GM12878 (cell line): ENCODE results near the gene HDDC2. TPM values are rescaled to one million over a fixed set of nuclear protein-coding genes. Genes with fewer than 3 reads are reported as not detected.

ENCODE experiments used
- ATAC-seq: fragments of 200-7000 bp; cut with Tn5 transposase; 3 replicates; pipeline ENCODE4 v1.9.1; 2020; ENCODE audit warnings: mild to moderate bottlenecking, moderate library complexity
- BruUV-seq: library from RNA; stranded (reverse); fragments of 400-500 nt; replicated peaks from 2 replicates; lab custom pipeline; 2021; lab: Mats Ljungman, UMichigan
- CTCF ChIA-PET: fragments of 300-600 bp; sonication (Branson Sonifier 250); formaldehyde crosslinking; extraction: SDS; loops from one replicate; lab custom pipeline; 2021; ENCODE audit warnings: inconsistent platforms; lab: Yijun Ruan, JAX
- POLR2A ChIA-PET: fragments of 350-600 bp; formaldehyde crosslinking; extraction: SDS; loops from one replicate; lab custom pipeline; 2021; ENCODE audit warnings: inconsistent platforms; lab: Charles Lee
- RAD21 ChIA-PET: fragments of 300-600 bp; sonication (Branson Sonifier 250); formaldehyde crosslinking; loops from one replicate; lab custom pipeline; 2023; ENCODE audit warnings: antibody characterized with exemption; ENCODE audit not compliant: unreplicated experiment; lab: Charles Lee
- SMC1A ChIA-PET: fragments of 300-600 bp; sonication (Branson Sonifier 250); formaldehyde crosslinking; loops from one replicate; lab custom pipeline; 2023; ENCODE audit not compliant: unreplicated experiment, uncharacterized antibody; lab: Charles Lee
- DNase-seq: peaks from one replicate; pipeline ENCODE4 v3.0.0-alpha.2; 2011; ENCODE audit warnings: low read depth, low spot score
- FAIRE-seq: peaks from 3 replicates; lab custom pipeline; 2011; peaks lifted over from hg19 to GRCh38; lab: Jason Lieb, UNC
- H2AFZ ChIP-seq: 2 replicates; pipeline ENCODE4 v1.6.0; 2011; ENCODE audit warnings: low read depth, low read length, control low read depth; ENCODE audit not compliant: control insufficient read depth
- H3K27ac ChIP-seq: 2 replicates; pipeline ENCODE4 v1.5.1; 2011; ENCODE audit warnings: control low read depth; ENCODE audit not compliant: control insufficient read depth, insufficient read depth
- H3K27me3 ChIP-seq, 2 experiments: replicated peaks in 1 of 2; 2 replicates each; pipeline versions ENCODE4 v1.6.0 to v1.6.1; 2011; ENCODE audit warnings: low read length in 1 of 2; ENCODE audit not compliant: control insufficient read depth in 2 of 2, insufficient read depth in 2 of 2
- H3K36me3 ChIP-seq, 2 experiments: 2 replicates each; pipeline ENCODE4 v1.5.1; 2011; ENCODE audit warnings: low read length in 1 of 2; ENCODE audit not compliant: control insufficient read depth in 2 of 2, insufficient read depth in 2 of 2
- H3K4me1 ChIP-seq: 2 replicates; pipeline ENCODE4 v1.6.1; 2011; ENCODE audit warnings: mild to moderate bottlenecking, low read length, moderate library complexity, mixed read lengths; ENCODE audit not compliant: control insufficient read depth, insufficient read depth
- H3K4me2 ChIP-seq: 2 replicates; pipeline ENCODE4 v1.6.0; 2011; ENCODE audit warnings: control low read depth; ENCODE audit not compliant: control insufficient read depth, insufficient read depth
- H3K4me3 ChIP-seq: fragments of 200-600 bp; sonication (generic); 2 replicates; pipeline ENCODE4 v1.5.1; 2016
- H3K79me2 ChIP-seq: 2 replicates; pipeline ENCODE4 v1.6.0; 2011; ENCODE audit warnings: low read length; ENCODE audit not compliant: control insufficient read depth, insufficient read depth
- H3K9ac ChIP-seq: 2 replicates; pipeline ENCODE4 v1.8.0; 2011; ENCODE audit warnings: low read length, control low read depth, mixed read lengths; ENCODE audit not compliant: control insufficient read depth, insufficient read depth
- H3K9me3 ChIP-seq: replicated peaks from 3 replicates; pipeline ENCODE4 v1.5.1; 2011; ENCODE audit warnings: mild to moderate bottlenecking, low read length; ENCODE audit not compliant: control insufficient read depth, insufficient read depth
- H4K20me1 ChIP-seq: 2 replicates; pipeline ENCODE4 v1.6.0; 2011; ENCODE audit not compliant: control insufficient read depth, insufficient read depth
- BHLHE40 ChIP-seq, 2 experiments: fragments of 450-650 bp in 1 of 2; IDR thresholded peaks; 2 replicates each; pipeline ENCODE4 v1.6.1; 2011 to 2017; ENCODE audit warnings: low read depth in 2 of 2, borderline replicate concordance in 1 of 2, improper control_type of control experiment in 1 of 2, low read length in 1 of 2, mild to moderate bottlenecking in 1 of 2
- DPF2 ChIP-seq: fragments of 450-650 bp; IDR thresholded peaks from 2 replicates; pipeline ENCODE4 v1.6.1; 2017; ENCODE audit warnings: mild to moderate bottlenecking
- GATAD2B ChIP-seq: fragments of 450-650 bp; conservative IDR thresholded peaks from 2 replicates; pipeline ENCODE4 v1.6.1; 2017; ENCODE audit warnings: low read depth, mild to moderate bottlenecking, moderate library complexity
- SIN3A ChIP-seq: IDR thresholded peaks from 2 replicates; pipeline ENCODE4 v1.6.1; 2012; ENCODE audit warnings: low read depth, low read length, improper control_type of control experiment
- SMAD1 ChIP-seq: fragments of 450-650 bp; IDR thresholded peaks from 2 replicates; pipeline ENCODE4 v1.6.1; 2018; ENCODE audit warnings: mild to moderate bottlenecking, low read depth; ENCODE audit not compliant: partially characterized antibody
- SMARCA5 ChIP-seq: fragments of 450-650 bp; IDR thresholded peaks from 2 replicates; pipeline ENCODE4 v1.6.1; 2017; ENCODE audit warnings: mild to moderate bottlenecking
- SP1 ChIP-seq: IDR thresholded peaks from one replicate; pipeline ENCODE4 v1.6.1; 2011; ENCODE audit warnings: low read depth, low read length
- SRF ChIP-seq, 2 experiments: IDR thresholded peaks; 2 replicates each; pipeline ENCODE4 v1.6.1; 2011; ENCODE audit warnings: low read depth in 2 of 2, low read length in 2 of 2, mild to moderate bottlenecking in 1 of 2, moderate library complexity in 1 of 2
- STAT1 ChIP-seq: fragments of 450-650 bp; conservative IDR thresholded peaks from 2 replicates; pipeline ENCODE4 v1.6.1; 2014; ENCODE audit warnings: antibody characterized with exemption, mild to moderate bottlenecking
- YY1 ChIP-seq: IDR thresholded peaks from 2 replicates; pipeline ENCODE4 v1.6.1; 2011; ENCODE audit warnings: low read depth, mild to moderate bottlenecking, low read length
- ZSCAN29 ChIP-seq: fragments of 450-650 bp; IDR thresholded peaks from 2 replicates; pipeline ENCODE4 v1.6.1; 2017; ENCODE audit warnings: mild to moderate bottlenecking, moderate library complexity
- WGBS: methylation state at CpG from one replicate; pipeline ENCODE4 v1.1.6; 2016; ENCODE audit warnings: low lambda C conversion rate; ENCODE audit not compliant: insufficient replicate concordance, insufficient coverage; ENCODE audit errors: missing lambda C conversion rate; 5-methylcytosine and 5-hydroxymethylcytosine counted together
- in situ Hi-C: fragments of 300-500 bp; cut with MboI; formaldehyde crosslinking; loops from 9 replicates; pipeline ENCODE4 v1.14.3; 2018; ENCODE audit warnings: mixed read lengths
- intact Hi-C: fragments of 100-400 bp; cut with micrococcal nuclease; formaldehyde crosslinking; loops from one replicate; pipeline ENCODE4 v1.14.2; 2022; ENCODE audit not compliant: unreplicated experiment
- polyA plus RNA-seq, 11 experiments: library from polyadenylated mRNA; depleted of rRNA in 4 of 11; unstranded in 6 of 11; stranded (reverse) in 5 of 11; fragments of >200 nt; fragmentation: Nextera tagmentation in 4 of 11; fragmentation: Illumina TruSeq in 1 of 11; extraction: Ambion mirVana in 4 of 11; extraction: Trizol in 1 of 11; gene quantifications; 1 replicate in 1 of 11; 2 replicates in 10 of 11; pipeline versions ENCODE4 v1.2.1 to v1.2.3, GENCODE V29; 2011 to 2016; ENCODE audit warnings: inconsistent platforms in 2 of 11, missing spikeins in 2 of 11, low read depth in 1 of 11
- total RNA-seq, 4 experiments: library from RNA; depleted of rRNA in 3 of 4; stranded (reverse); fragments of >200 nt in 3 of 4; fragmentation: Illumina TruSeq in 1 of 4; extraction: Trizol in 1 of 4; gene quantifications; 2 replicates each; pipeline versions ENCODE4 v1.2.1 to v1.2.3, GENCODE V29; 2013 to 2021
- TF ChIP-seq, protein P1 (sequence below), 3 experiments: IDR thresholded peaks in 2 of 3; conservative IDR thresholded peaks in 1 of 3; 2 replicates each; pipeline ENCODE4 v1.5.1; 2011; ENCODE audit warnings: low read depth in 3 of 3, low read length in 3 of 3, mild to moderate bottlenecking in 3 of 3, control low read depth in 2 of 3, moderate library complexity in 2 of 3, inconsistent platforms in 1 of 3, mixed read lengths in 1 of 3; ENCODE audit not compliant: control insufficient read depth in 2 of 3, insufficient read depth in 1 of 3; ENCODE audit errors: extremely low read depth in 1 of 3
- TF ChIP-seq, protein P2 (sequence below): IDR thresholded peaks from 2 replicates; pipeline ENCODE4 v1.6.1; 2011; ENCODE audit warnings: low read depth, low read length, improper control_type of control experiment, borderline replicate concordance
- TF ChIP-seq, protein P3 (sequence below): fragments of 450-650 bp; IDR thresholded peaks from 2 replicates; pipeline ENCODE4 v1.6.1; 2017; ENCODE audit warnings: low read depth, mild to moderate bottlenecking, moderate library complexity

HDDC2 gene
- total and polyA plus RNA-seq, 10 of the 15 experiments (the other 5 are each of a cell fraction or from before 2014, with no cell fraction given), result 54.5 to 148 (median 92.7) TPM

DNA sequence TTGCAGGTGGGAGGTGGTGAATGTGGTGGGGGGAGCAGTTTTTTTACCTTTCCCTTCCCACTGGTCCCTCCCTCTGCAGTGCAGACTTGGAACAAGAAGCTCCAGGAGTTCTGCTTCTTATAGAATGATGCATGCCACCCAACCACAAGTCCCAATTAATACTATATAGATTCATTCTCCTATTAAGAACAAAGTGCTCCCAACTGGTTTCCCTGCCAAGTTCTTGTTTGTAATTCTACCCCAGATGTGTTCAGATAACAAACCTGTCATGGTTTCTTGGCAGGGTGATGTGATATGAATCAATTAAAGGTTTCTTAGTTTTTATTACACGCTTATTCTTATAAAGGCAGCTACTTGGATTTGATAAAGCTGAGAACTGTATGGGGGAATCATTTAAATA is 23.9 kb downstream of the HDDC2 start:
- in situ Hi-C loops (no loop called here), intact Hi-C loops (no loop called here)
- H3K4me3 ChIP-seq, result no peak overlapping the region
- SMC1A ChIA-PET, result interaction anchor here (1.5 kb wide), 2 partner anchors 30 to 102 kb away, joined by 3 read pairs; no protein-coding TSS in a partner anchor
- BruUV-seq, result no TSS peak
- H2AFZ ChIP-seq, result no peak overlapping the region
- no peaks in the 10 kb centered on the region; the same call in 1 of the 2 replicates for H3K79me2 ChIP-seq
- peaks cover 6% of the 10 kb centered on the region for H3K9me3 ChIP-seq
- H3K36me3 ChIP-seq, result peaks cover 6 to 16% of the 10 kb centered on the region in 2 experiments; a peak in 3 of 4 replicates
- H3K4me2 ChIP-seq, result no peak overlapping the region
- TF ChIP-seq, protein P1, sequence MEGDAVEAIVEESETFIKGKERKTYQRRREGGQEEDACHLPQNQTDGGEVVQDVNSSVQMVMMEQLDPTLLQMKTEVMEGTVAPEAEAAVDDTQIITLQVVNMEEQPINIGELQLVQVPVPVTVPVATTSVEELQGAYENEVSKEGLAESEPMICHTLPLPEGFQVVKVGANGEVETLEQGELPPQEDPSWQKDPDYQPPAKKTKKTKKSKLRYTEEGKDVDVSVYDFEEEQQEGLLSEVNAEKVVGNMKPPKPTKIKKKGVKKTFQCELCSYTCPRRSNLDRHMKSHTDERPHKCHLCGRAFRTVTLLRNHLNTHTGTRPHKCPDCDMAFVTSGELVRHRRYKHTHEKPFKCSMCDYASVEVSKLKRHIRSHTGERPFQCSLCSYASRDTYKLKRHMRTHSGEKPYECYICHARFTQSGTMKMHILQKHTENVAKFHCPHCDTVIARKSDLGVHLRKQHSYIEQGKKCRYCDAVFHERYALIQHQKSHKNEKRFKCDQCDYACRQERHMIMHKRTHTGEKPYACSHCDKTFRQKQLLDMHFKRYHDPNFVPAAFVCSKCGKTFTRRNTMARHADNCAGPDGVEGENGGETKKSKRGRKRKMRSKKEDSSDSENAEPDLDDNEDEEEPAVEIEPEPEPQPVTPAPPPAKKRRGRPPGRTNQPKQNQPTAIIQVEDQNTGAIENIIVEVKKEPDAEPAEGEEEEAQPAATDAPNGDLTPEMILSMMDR (IDR thresholded peaks at IDR 0.05 in 2 of 3, conservative IDR thresholded peaks at IDR 0.05 in 1 of 3; ENCODE audit: control insufficient read depth in 2 of 3, extremely low read depth in 1 of 3, insufficient read depth in 1 of 3, low read depth in 3 of 3, low read length in 3 of 3), result no peak
- TF ChIP-seq GATAD2B (no peak), ZSCAN29 (no peak), SMARCA5 (no peak), SMAD1 (no peak), SP1 (no peak), DPF2 (no peak), SIN3A (no peak), BHLHE40 (IDR thresholded peaks at IDR 0.05; ENCODE audit: borderline replicate concordance in 1 of 2, low read depth in 2 of 2, low read length in 1 of 2) (no peak), YY1 (no peak), SRF (IDR thresholded peaks at IDR 0.05; ENCODE audit: low read depth in 2 of 2, low read length in 2 of 2) (no peak), STAT1 (no peak)
- TF ChIP-seq, protein P2, sequence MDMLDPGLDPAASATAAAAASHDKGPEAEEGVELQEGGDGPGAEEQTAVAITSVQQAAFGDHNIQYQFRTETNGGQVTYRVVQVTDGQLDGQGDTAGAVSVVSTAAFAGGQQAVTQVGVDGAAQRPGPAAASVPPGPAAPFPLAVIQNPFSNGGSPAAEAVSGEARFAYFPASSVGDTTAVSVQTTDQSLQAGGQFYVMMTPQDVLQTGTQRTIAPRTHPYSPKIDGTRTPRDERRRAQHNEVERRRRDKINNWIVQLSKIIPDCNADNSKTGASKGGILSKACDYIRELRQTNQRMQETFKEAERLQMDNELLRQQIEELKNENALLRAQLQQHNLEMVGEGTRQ, result no peak
- TF ChIP-seq, protein P3, sequence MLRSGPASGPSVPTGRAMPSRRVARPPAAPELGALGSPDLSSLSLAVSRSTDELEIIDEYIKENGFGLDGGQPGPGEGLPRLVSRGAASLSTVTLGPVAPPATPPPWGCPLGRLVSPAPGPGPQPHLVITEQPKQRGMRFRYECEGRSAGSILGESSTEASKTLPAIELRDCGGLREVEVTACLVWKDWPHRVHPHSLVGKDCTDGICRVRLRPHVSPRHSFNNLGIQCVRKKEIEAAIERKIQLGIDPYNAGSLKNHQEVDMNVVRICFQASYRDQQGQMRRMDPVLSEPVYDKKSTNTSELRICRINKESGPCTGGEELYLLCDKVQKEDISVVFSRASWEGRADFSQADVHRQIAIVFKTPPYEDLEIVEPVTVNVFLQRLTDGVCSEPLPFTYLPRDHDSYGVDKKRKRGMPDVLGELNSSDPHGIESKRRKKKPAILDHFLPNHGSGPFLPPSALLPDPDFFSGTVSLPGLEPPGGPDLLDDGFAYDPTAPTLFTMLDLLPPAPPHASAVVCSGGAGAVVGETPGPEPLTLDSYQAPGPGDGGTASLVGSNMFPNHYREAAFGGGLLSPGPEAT, result no peak
- no peak for FAIRE-seq
- RAD21 ChIA-PET, result no interaction called here
- H3K27me3 ChIP-seq, result no peaks in the 10 kb centered on the region
- CTCF ChIA-PET, result interaction anchor here (1.4 to 1.6 kb wide), 2 partner anchors 14 to 35 kb away, joined by 4 to 5 read pairs; no protein-coding TSS in a partner anchor
- H3K9ac ChIP-seq, result no peak overlapping the region
- no peaks in the 10 kb centered on the region for H4K20me1 ChIP-seq
- peaks cover 12% of the 10 kb centered on the region; the same call in 1 of the 2 replicates for H3K4me1 ChIP-seq
- POLR2A ChIA-PET, result no interaction called here
- no peak for ATAC-seq
- WGBS, result 95% methylated on average over 1 of the region's 1 CpG
- no peak for DNase-seq
- no peak overlapping the region for H3K27ac ChIP-seq
